Esophagus muscularis mucosa (tissue), 4 donors: ENCODE results near the gene IGLL5.

Source experiments
- CTCF ChIP-seq, 3 experiments: fragments of 200-600 bp in 2 of 3; fragments of 450-650 bp in 1 of 3; sonication (generic) in 2 of 3; IDR thresholded peaks; one replicate each; pipeline ENCODE4 v1.5.1; 2017 to 2019; ENCODE audit warnings: antibody characterized with exemption in 3 of 3, mild to moderate bottlenecking in 2 of 3, moderate library complexity in 1 of 3
- EP300 ChIP-seq: sonication (generic); formaldehyde crosslinking; IDR thresholded peaks from one replicate; pipeline ENCODE4 v1.6.1; 2017; ENCODE audit warnings: antibody characterized with exemption
- POLR2AphosphoS5 ChIP-seq, 2 donors: sonication (generic); formaldehyde crosslinking; IDR thresholded peaks; one replicate each; pipeline ENCODE4 v1.6.1; 2017; ENCODE audit warnings: antibody characterized with exemption in 2 of 2

- TF ChIP-seq CTCF (IDR thresholded peaks at IDR 0.05), result no peak
- TF ChIP-seq EP300, result no peak
- TF ChIP-seq POLR2AphosphoS5 (IDR thresholded peaks at IDR 0.05), result no peak
These were observed 21.5 kb downstream of the IGLL5 start for GRCh38 chr22:22908941-22909604.
